OCI-LY1 (cell line): ENCODE measurements around the gene PPHLN1.

Source experiments
- H2AFZ ChIP-seq: fragments of 200-600 bp; sonication (generic), shearing (Covaris generic); 2 replicates; pipeline ENCODE4 v1.6.0; 2014; ENCODE audit warnings: antibody characterized with exemption, mild to moderate bottlenecking, low read length
- H3F3A ChIP-seq: fragments of 200-600 bp; sonication (generic), shearing (Covaris generic); 2 replicates; pipeline ENCODE4 v1.6.0; 2014; ENCODE audit warnings: mild to moderate bottlenecking, antibody characterized with exemption, low read length, moderate library complexity; ENCODE audit not compliant: insufficient read depth
- H3K27ac ChIP-seq: fragments of 200-600 bp; sonication (generic); 2 replicates; pipeline ENCODE4 v1.5.1; 2014; ENCODE audit warnings: low read length, mixed run types, mild to moderate bottlenecking, low read depth; ENCODE audit not compliant: poor library complexity, severe bottlenecking
- H3K27me3 ChIP-seq: fragments of 200-600 bp; sonication (generic); 2 replicates; pipeline ENCODE4 v1.6.0; 2014; ENCODE audit warnings: antibody characterized with exemption, mild to moderate bottlenecking, low read length, moderate library complexity; ENCODE audit not compliant: insufficient read depth
- H3K36me3 ChIP-seq: fragments of 200-600 bp; sonication (generic); 2 replicates; pipeline ENCODE4 v1.6.1; 2014; ENCODE audit warnings: mild to moderate bottlenecking, antibody characterized with exemption, low read length, moderate library complexity, mixed read lengths; ENCODE audit not compliant: insufficient read depth
- H3K4me1 ChIP-seq: fragments of 200-600 bp; sonication (generic); 2 replicates; pipeline ENCODE4 v1.5.1; 2014; ENCODE audit warnings: mild to moderate bottlenecking, low read length, moderate library complexity; ENCODE audit not compliant: insufficient read depth, severe bottlenecking
- H3K4me2 ChIP-seq: fragments of 200-600 bp; sonication (generic), shearing (Covaris generic); 2 replicates; pipeline ENCODE4 v1.6.1; 2014; ENCODE audit warnings: low read length
- H3K4me3 ChIP-seq: fragments of 200-600 bp; sonication (generic); 2 replicates; pipeline ENCODE4 v1.5.1; 2014; ENCODE audit warnings: low read length, low read depth, mild to moderate bottlenecking, mixed read lengths; ENCODE audit not compliant: poor library complexity, severe bottlenecking
- H3K79me2 ChIP-seq: fragments of 200-600 bp; shearing (Covaris generic); 2 replicates; pipeline ENCODE4 v1.6.1; 2016; ENCODE audit warnings: mixed run types, low read length, mixed read lengths; ENCODE audit not compliant: insufficient read depth
- H3K9ac ChIP-seq: fragments of 200-600 bp; sonication (generic), shearing (Covaris generic); 2 replicates; pipeline ENCODE4 v1.6.1; 2014; ENCODE audit warnings: mild to moderate bottlenecking, low read length, mixed read lengths
- H3K9me2 ChIP-seq: fragments of 200-600 bp; sonication (generic), shearing (Covaris generic); 2 replicates; pipeline ENCODE4 v1.6.1; 2014; ENCODE audit warnings: low read depth, mild to moderate bottlenecking, low read length, mixed read lengths
- H3K9me3 ChIP-seq: fragments of 200-600 bp; shearing (Covaris generic); 2 replicates; pipeline ENCODE4 v1.6.1; 2014; ENCODE audit warnings: low read length, mixed read lengths
- H4K20me1 ChIP-seq: fragments of 200-600 bp; sonication (generic), shearing (Covaris generic); 2 replicates; pipeline ENCODE4 v1.6.0; 2016; ENCODE audit warnings: mild to moderate bottlenecking, low read length; ENCODE audit not compliant: insufficient read depth
- CTCF ChIP-seq: fragments of 200-600 bp; sonication (generic), shearing (Covaris generic); IDR thresholded peaks from 2 replicates; pipeline ENCODE4 v1.5.1; 2017; ENCODE audit warnings: mild to moderate bottlenecking, antibody characterized with exemption, low read length, moderate library complexity, mixed read lengths
- EZH2 ChIP-seq: fragments of 200-600 bp; sonication (generic), shearing (Covaris generic); IDR thresholded peaks from 2 replicates; pipeline ENCODE4 v1.8.0; 2017; ENCODE audit warnings: borderline replicate concordance, mixed run types, mild to moderate bottlenecking, antibody characterized with exemption, low read length, moderate library complexity, mixed read lengths

PPHLN1 gene

DNA sequence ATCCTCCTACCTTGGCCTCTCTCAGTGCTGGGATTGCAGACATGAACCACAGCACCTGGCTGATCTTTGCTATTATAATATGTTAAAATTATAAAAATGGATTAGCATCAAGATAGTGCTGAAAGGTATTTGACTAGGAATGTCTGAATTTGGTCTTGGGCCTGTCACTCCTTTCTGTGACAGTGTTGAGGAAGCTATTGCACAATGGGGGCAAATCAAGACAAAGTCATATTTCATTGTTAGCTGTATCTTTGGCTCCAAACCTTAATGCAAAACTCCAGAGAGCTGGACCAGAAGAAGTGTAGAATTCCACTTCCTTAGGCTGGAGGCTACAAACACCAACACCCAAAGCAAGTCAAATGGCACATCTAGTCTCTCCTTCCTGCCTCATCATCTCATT is 42.2 kb upstream of the PPHLN1 start:
- no peak overlapping the region for H3K27ac ChIP-seq
- no peaks in the 10 kb centered on the region for H3K79me2 ChIP-seq
- H3F3A ChIP-seq, result no peaks in the 10 kb centered on the region
- no peak overlapping the region for H3K4me3 ChIP-seq
- no peaks in the 10 kb centered on the region for H3K4me1 ChIP-seq
- no peak overlapping the region for H2AFZ ChIP-seq
- no peaks in the 10 kb centered on the region for H3K9me3 ChIP-seq
- H4K20me1 ChIP-seq, result no peaks in the 10 kb centered on the region
- no peaks in the 10 kb centered on the region for H3K36me3 ChIP-seq
- H3K9me2 ChIP-seq, result no peaks in the 10 kb centered on the region
- TF ChIP-seq EZH2 (no peak), CTCF (no peak)
- H3K4me2 ChIP-seq, result no peak overlapping the region
- H3K27me3 ChIP-seq, result no peaks in the 10 kb centered on the region
- H3K9ac ChIP-seq, result no peak overlapping the region

DNA sequence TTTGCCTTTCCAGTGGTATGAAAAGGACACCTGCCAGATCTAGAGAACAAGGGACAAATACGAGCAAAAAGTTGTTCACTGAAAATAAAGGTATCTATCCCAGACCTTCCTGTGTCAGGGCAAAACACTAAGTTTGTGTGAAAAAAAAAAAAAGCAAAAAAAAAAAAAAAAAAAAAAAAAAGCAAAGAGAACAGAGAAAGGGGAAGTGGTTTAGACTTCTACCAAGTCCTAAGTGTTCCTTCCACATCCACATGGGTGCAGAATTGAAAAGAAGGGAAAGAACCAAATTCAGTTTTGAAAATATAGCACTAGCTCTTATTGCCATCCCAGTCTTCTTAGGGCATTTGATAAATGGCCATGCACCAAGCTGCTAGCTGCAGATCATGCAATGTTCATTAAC is 41.8 kb upstream of the PPHLN1 start:
- H2AFZ ChIP-seq, result no peak overlapping the region
- H3K79me2 ChIP-seq, result no peaks in the 10 kb centered on the region
- H3K4me1 ChIP-seq, result no peaks in the 10 kb centered on the region
- H3K9me2 ChIP-seq, result no peaks in the 10 kb centered on the region
- no peak for TF ChIP-seq EZH2
- no peak for TF ChIP-seq CTCF
- H3K9me3 ChIP-seq, result no peaks in the 10 kb centered on the region
- H3K27me3 ChIP-seq, result no peaks in the 10 kb centered on the region
- no peak overlapping the region for H3K4me2 ChIP-seq
- H4K20me1 ChIP-seq, result no peaks in the 10 kb centered on the region
- no peaks in the 10 kb centered on the region for H3F3A ChIP-seq
- no peak overlapping the region for H3K27ac ChIP-seq
- no peak overlapping the region for H3K4me3 ChIP-seq
- H3K36me3 ChIP-seq, result no peaks in the 10 kb centered on the region
- H3K9ac ChIP-seq, result no peak overlapping the region

- no peak overlapping the region for H2AFZ ChIP-seq
- H3K27ac ChIP-seq, result no peak overlapping the region
- no peaks in the 10 kb centered on the region for H3K27me3 ChIP-seq
- H3K4me3 ChIP-seq, result no peak overlapping the region
- no peaks in the 10 kb centered on the region for H3K36me3 ChIP-seq
- H3K9ac ChIP-seq, result no peak overlapping the region
- no peaks in the 10 kb centered on the region for H4K20me1 ChIP-seq
- H3K9me2 ChIP-seq, result no peaks in the 10 kb centered on the region
- H3K4me1 ChIP-seq, result no peaks in the 10 kb centered on the region
- H3K79me2 ChIP-seq, result no peaks in the 10 kb centered on the region
- TF ChIP-seq EZH2 (no peak), CTCF (no peak)
- H3F3A ChIP-seq, result no peaks in the 10 kb centered on the region
- no peak overlapping the region for H3K4me2 ChIP-seq
- no peaks in the 10 kb centered on the region for H3K9me3 ChIP-seq
Observed at GRCh38 chr12:42284876-42285275, 41.1 kb upstream of the PPHLN1 start.
